A673 (cell line): ENCODE data around the gene PPP1R2. TPM values are rescaled to one million over a fixed set of nuclear protein-coding genes. Genes with fewer than 3 reads are reported as not detected.

ENCODE experiments used
- BruUV-seq: library from RNA; stranded (reverse); fragments of 400-500 nt; replicated peaks from 2 replicates; lab custom pipeline; 2021; lab: Mats Ljungman, UMichigan
- CTCF ChIA-PET: fragments of 300-600 bp; sonication (Branson Sonifier 250); formaldehyde crosslinking; loops from one replicate; lab custom pipeline; 2022; ENCODE audit warnings: antibody characterized with exemption; lab: Charles Lee
- POLR2A ChIA-PET: fragments of 300-600 bp; sonication (Branson Sonifier 250); formaldehyde crosslinking; loops from one replicate; lab custom pipeline; 2022; ENCODE audit warnings: antibody characterized with exemption; ENCODE audit not compliant: low non-redundant PET; lab: Charles Lee
- DNase-seq: peaks from one replicate; pipeline ENCODE4 v3.0.0-alpha.2; 2015; ENCODE audit warnings: low spot score
- H3K27ac ChIP-seq: fragments of 200-600 bp; sonication (generic); 2 replicates; pipeline ENCODE4 v1.5.1; 2016; ENCODE audit warnings: mixed run types, low read depth, mild to moderate bottlenecking, mixed read lengths, antibody characterized with exemption, low read length; ENCODE audit not compliant: poor library complexity, severe bottlenecking
- H3K27me3 ChIP-seq: fragments of 200-600 bp; sonication (generic); replicated peaks from 2 replicates; pipeline ENCODE4 v1.6.1; 2017; ENCODE audit warnings: mixed run types, low read depth, mild to moderate bottlenecking, mixed read lengths, antibody characterized with exemption, low read length; ENCODE audit not compliant: insufficient read depth, poor library complexity
- H3K36me3 ChIP-seq: fragments of 200-600 bp; sonication (generic); 2 replicates; pipeline ENCODE4 v1.6.1; 2016; ENCODE audit warnings: mixed run types, mild to moderate bottlenecking, mixed read lengths, antibody characterized with exemption, low read length; ENCODE audit not compliant: insufficient read depth, poor library complexity, severe bottlenecking
- H3K4me1 ChIP-seq: fragments of 200-600 bp; sonication (generic); 2 replicates; pipeline ENCODE4 v1.6.1; 2017; ENCODE audit warnings: mixed run types, mild to moderate bottlenecking, mixed read lengths, antibody characterized with exemption, low read length; ENCODE audit not compliant: insufficient read depth, poor library complexity, severe bottlenecking
- H3K4me3 ChIP-seq: fragments of 200-600 bp; sonication (generic); 2 replicates; pipeline ENCODE4 v1.5.1; 2016; ENCODE audit warnings: low read depth, mixed run types, mild to moderate bottlenecking, mixed read lengths, low read length; ENCODE audit not compliant: poor library complexity, severe bottlenecking
- H3K9me3 ChIP-seq: fragments of 200-600 bp; sonication (generic); 2 replicates; pipeline ENCODE4 v1.6.1; 2016; ENCODE audit warnings: mixed run types, low read depth, mild to moderate bottlenecking, mixed read lengths, antibody characterized with exemption, low read length; ENCODE audit not compliant: poor library complexity, severe bottlenecking
- CTCF ChIP-seq: fragments of 300-800, 200-600 bp; sonication (generic); conservative IDR thresholded peaks from 2 replicates; pipeline ENCODE4 v1.5.1; 2017; ENCODE audit warnings: low read depth, mild to moderate bottlenecking, antibody characterized with exemption, low read length, moderate library complexity, mixed read lengths
- EZH2 ChIP-seq: fragments of 200-600 bp; sonication (generic); IDR thresholded peaks from 2 replicates; pipeline ENCODE4 v1.6.1; 2017; ENCODE audit warnings: borderline replicate concordance, low read depth, mild to moderate bottlenecking, mixed read lengths, antibody characterized with exemption, low read length; ENCODE audit not compliant: poor library complexity, severe bottlenecking
- intact Hi-C: fragments of 100-400 bp; cut with micrococcal nuclease; formaldehyde crosslinking; loops from one replicate; pipeline ENCODE4 v1.10.0; 2022; ENCODE audit not compliant: unreplicated experiment
- total RNA-seq: library from RNA; stranded (reverse); gene quantifications from 2 replicates; pipeline ENCODE4 v1.2.3, GENCODE V29; 2021

The PPP1R2 gene
- total RNA-seq, 1 experiment from 2014 or later = 45.5 TPM

DNA sequence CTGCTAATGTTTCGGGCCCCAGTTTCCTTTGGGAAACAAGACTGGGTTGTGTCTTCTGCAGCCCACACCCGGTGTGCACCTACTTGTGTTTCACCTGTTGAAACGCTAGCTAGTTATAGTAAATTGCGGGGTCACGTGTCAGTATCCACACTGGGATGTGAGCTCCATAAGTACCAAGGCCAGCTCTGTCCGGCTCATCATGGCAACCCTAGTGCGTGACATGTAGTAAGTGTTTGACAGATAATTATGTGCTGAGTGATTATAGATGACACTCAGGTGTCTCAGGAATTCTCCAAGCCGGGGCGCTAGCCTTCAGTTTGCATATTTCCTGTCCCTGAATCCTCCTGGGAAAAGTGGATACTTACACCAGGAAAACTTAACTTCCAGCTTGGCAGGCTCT lies 27.8 kb upstream of the PPP1R2 start:
- H3K27me3 ChIP-seq = no peaks in the 10 kb centered on the region
- DNase-seq = no peak
- ChIA-PET POLR2A (no interaction called here), CTCF (no interaction called here)
- no peaks in the 10 kb centered on the region for H3K36me3 ChIP-seq
- no TSS peak for BruUV-seq
- TF ChIP-seq EZH2 (no peak), CTCF (no peak)
- H3K27ac ChIP-seq = no peak overlapping the region
- intact Hi-C loops = no loop called here
- H3K9me3 ChIP-seq = no peaks in the 10 kb centered on the region
- H3K4me1 ChIP-seq = peaks cover 3% of the 10 kb centered on the region
- no peak overlapping the region for H3K4me3 ChIP-seq

DNA sequence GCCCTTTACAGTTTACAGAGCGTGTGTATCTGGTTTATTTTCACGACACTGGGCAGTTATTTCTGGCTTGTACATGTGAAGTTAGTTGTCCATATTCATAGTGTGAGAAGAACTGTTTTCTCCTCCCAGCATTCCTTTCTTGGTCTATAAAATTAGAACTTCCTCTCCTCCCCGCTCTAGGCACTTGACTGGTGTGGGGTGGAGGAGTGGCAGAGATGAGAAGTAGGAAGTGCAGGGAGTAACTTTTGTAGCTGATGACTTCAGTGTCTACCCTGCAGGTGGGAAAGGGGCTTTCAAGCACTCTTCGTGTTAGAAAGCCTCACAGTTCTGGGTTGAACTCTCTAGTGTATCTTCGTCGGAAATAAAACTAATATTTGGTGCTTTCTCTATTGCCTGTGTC lies 27.2 kb upstream of the PPP1R2 start:
- peaks cover 9% of the 10 kb centered on the region for H3K4me1 ChIP-seq
- no peaks in the 10 kb centered on the region for H3K9me3 ChIP-seq
- BruUV-seq = no TSS peak
- no peak for DNase-seq
- no peak overlapping the region for H3K27ac ChIP-seq
- H3K36me3 ChIP-seq = no peaks in the 10 kb centered on the region
- H3K27me3 ChIP-seq = no peaks in the 10 kb centered on the region
- TF ChIP-seq EZH2 (no peak), CTCF (no peak)
- ChIA-PET POLR2A (no interaction called here), CTCF (no interaction called here)
- H3K4me3 ChIP-seq = no peak overlapping the region
- intact Hi-C loops = no loop called here

DNA sequence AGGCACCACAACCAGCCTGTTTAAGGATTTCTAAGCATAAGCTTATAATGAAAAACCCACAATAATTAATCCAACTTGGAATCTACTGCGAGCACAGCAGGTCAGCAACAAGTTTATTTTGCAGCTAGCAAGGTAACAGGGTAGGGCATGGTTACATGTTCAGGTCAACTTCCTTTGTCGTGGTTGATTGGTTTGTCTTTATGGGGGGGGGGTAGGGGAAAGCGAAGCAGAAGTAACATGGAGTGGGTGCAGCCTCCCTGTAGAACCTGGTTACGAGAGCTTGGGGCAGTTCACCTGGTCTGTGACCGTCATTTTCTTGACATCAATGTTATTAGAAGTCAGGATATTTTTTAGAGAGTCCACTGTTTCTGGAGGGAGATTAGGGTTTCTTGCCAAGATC lies 25.5 kb upstream of the PPP1R2 start:
- Histone ChIP-seq H3K36me3 (no peaks in the 10 kb centered on the region), H3K9me3 (no peaks in the 10 kb centered on the region), H3K4me3 (no peak overlapping the region), H3K4me1 (peaks cover 14% of the 10 kb centered on the region), H3K27ac (no peak overlapping the region), H3K27me3 (no peaks in the 10 kb centered on the region)
- ChIA-PET POLR2A (no interaction called here), CTCF (no interaction called here)
- DNase-seq = no peak
- BruUV-seq = no TSS peak
- intact Hi-C loops = no loop called here
- TF ChIP-seq CTCF = no peak
- no peak for TF ChIP-seq EZH2
